SK-MEL-5 (cell line): Measurements from ENCODE around the gene CLNS1A. TPM values are rescaled to one million over a fixed set of nuclear protein-coding genes. Genes with fewer than 3 reads are reported as not detected.
A peak's percentile ranks its signal among the peaks of the same experiment; 100 is the strongest.

Source experiments
- DNase-seq: peaks from one replicate; pipeline ENCODE4 v3.0.0-alpha.2; 2016; ENCODE audit warnings: low read depth, low spot score
- in situ Hi-C: cut with HindIII; loops from 2 replicates; pipeline ENCODE4 v1.10.0; 2016; ENCODE audit warnings: low sequenced_read_pairs, high pct_unique_total_duplicates, low pct_unique_long_range_greater_than_20kb
- polyA plus RNA-seq, 2 experiments: library from polyadenylated mRNA; depleted of rRNA; stranded (reverse); fragments of >200 nt; gene quantifications; 2 replicates each; pipeline ENCODE4 v1.2.3, GENCODE V29; 2015
- total RNA-seq: library from RNA; depleted of rRNA; stranded (reverse); fragments of >200 nt; shearing (Covaris generic); gene quantifications from 2 replicates; pipeline ENCODE4 v1.2.3, GENCODE V29; 2014; rRNA removed

Gene CLNS1A, protein sequence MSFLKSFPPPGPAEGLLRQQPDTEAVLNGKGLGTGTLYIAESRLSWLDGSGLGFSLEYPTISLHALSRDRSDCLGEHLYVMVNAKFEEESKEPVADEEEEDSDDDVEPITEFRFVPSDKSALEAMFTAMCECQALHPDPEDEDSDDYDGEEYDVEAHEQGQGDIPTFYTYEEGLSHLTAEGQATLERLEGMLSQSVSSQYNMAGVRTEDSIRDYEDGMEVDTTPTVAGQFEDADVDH
- total RNA-seq = 219 and 224 TPM in 2 replicates
- 94.7 and 109 TPM in 2 replicates for polyA plus RNA-seq (2015; cell fraction: cytosol; rRNA removed)
- 30.6 and 99.9 TPM in 2 replicates for polyA plus RNA-seq (2015; cell fraction: nucleus; rRNA removed)

DNA sequence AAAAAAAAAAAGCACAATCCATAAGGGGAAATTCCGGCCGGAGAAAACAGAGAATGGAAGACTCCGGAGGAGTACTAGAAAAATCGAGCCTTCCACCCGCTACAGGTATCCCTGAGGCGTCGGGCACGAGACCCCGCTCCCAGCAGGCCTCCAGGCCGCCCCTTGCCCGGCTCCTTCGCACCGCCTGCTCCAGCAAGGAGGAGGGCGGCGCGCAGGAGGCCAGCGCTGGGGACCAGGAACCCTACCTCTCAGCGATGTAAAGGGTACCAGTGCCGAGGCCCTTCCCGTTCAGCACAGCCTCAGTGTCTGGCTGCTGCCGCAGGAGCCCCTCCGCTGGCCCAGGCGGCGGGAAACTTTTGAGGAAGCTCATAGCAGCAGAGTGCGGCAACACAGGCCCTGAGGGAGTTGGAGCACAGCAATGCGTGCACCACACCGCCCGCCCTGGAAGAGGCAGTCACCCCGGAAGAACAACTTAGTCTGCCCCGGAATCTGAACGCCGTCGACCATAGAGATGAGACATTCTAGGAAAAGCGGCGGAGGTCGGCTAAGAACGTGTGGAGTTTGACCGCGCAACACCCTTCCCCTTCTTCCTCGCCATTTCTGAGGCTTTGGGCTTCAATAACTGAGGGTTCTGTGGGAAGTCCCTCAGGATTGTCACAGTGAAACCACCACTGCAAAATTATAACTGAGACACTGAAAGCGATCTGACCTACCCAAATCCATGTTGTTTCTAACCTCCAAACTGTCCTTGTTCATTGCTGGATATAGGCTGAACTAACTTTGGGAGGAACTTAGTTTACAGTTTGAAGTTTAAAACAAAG is at the start of gene CLNS1A:
TSS of gene CLNS1A (minus strand) at position 450 of the 821 bp plus-strand sequence. CDS start at position 370, 80 bp downstream.
- in situ Hi-C loops = no loop called here
- DNase-seq = peak; percentile 88

DNA sequence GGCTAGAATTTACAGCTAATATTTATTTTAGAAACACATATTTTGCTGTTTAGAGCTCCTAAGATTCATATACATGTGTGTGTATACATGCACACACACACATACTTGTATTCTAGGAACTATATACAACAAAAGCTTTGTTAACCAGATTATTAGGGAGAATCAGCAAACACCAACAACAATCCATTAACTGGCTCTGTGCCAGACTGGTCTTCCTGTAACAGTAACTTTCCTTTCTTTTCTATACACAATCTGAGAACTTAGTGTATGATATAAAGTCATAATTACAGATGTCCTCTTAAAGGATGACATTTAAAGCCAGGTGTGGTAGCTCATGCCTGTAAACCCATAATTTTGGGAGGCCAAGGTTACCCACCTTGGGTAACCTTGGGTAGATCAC is 49.5 kb upstream of the CLNS1A start:
- in situ Hi-C loops = no loop called here
- no peak for DNase-seq

DNA sequence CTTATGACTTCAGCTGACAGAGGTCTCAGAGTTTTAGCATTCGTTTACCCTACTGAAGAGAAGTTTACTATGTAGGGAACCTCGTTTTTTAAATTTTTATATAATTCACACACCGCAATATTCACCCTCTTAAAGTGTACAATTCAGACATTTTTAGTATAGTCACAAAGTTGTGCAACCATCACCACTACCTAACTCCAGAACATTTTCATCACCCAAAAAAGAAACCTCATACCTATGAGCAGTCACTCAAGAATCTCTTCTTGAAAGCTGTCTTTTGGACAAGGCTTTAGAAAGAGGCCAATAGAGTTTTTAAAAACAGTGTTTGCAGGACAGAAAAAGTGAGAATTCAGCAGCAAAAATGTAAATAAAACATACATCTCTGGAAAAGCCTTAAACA is 39.5 kb upstream of the CLNS1A start:
- in situ Hi-C loops = no loop called here
- DNase-seq = no peak

DNA sequence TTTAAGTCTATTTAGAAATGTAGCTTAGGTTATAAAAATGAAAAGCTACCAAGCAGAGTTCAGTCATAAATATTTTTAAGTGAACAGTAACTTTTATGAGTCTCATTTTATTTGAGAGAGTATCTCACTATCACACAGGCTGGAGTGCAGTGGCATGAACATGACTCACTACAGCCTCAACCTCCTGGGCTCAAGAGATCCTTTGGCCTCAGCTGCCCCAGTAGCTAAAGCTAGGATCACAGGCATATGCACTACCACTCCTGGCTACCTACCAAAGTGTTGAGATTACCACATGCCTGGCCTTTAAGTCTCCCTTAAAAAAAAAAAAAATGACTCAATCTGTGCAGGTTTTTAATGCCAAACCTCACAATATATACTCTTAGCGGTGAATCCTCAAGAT is 34.7 kb upstream of the CLNS1A start:
- no peak for DNase-seq
- in situ Hi-C loops = no loop called here

DNA sequence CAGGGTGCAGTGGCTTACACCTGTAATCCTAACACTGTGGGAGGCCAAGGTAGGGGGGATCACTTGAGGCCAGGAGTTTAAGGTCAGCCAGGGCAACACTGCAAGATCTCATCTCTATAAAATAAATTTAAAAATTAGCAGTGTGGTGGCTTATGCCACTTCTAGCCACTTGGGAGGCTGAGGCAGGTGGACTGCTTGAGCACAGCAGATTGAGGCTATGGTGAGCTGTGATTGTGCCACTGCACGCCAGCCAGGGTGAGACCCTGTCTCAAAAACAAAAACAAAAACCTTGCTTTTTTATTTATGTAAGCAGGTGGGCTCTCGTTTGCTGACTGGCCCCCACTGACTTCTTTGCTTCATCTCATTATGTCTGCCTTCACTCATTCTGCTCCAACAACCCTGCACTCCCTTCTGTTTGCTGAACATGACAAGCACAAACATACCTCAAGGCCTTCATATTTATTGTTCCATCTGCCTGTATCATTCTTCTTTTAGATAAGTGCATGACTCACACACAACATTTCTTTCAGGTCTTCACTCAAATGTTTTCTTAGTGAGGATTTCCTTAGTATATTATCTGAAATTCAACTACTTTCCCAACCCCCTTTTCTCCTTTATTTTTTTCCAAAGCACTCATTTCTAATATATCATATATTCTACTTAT is 32.4 kb upstream of the CLNS1A start:
- no peak for DNase-seq
- in situ Hi-C loops = no loop called here

DNA sequence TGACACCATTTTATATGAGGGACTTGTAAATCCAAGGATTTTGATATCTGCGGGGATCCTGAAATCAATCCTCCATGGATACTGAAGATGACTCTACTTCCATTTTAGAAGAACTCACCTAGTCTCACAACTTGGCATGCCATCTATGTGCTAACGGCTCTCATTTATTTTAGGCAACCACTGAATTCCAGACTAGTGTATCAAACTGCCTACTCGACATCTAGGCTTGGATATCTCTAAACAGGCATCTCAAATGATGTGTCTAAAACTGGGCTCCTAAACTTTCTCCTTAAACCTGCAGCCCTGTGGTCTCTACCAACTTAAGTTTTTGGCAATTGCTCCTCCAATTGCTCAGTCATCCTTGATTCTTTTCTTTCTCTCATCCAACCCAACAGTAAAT is 31.2 kb upstream of the CLNS1A start:
- in situ Hi-C loops = no loop called here
- DNase-seq = no peak

DNA sequence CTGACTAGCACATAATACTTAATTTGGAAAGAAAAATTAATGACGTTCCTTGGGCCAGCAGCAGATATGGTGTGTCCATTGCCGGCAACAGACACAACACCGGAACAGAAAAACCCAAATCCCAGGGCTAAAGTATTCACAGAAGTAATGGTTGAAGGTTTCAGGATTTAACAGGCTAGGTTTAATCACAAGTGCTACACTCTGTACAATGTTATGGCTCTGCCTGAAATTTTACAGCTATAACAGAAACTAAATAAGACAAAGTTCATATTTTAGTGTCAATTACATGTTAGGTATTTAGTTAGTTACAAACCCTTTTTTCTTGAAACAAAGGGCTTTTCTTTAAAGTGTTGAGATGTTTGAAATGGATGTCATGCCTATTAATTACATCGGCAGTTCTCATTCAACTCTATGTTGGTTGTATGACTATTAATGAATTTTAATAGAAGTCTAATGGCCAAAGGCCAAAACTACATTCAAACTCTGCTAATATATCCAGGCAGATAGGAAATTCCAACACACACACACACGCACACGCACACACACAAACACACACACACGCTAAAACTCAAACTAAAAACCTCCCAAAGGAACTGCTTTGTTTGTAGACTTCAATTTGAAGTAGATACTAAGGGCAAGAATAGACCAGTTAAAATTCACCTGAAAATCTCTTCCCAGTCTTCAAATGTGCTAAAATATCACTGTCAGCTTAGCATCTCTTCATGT is 27.8 kb upstream of the CLNS1A start:
- no peak for DNase-seq
- in situ Hi-C loops = no loop called here

DNA sequence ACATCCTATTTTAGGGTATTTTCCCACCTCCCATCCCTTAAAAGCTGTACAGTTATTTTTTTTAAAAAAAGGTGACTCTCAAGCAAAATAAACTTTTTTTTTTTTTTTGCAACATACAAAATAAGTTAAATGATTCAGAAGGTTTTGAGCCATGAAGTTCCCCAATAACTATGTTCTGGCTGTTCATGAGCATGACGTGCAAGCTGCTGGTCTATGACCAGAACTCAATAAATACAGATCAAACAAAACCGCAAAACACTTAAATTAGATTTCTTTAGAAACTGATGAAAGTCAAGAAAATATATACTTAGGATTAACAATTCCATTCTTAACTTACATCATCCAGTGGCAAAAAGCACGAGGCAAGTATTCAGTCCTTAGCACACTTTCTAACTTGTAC is 24.1 kb upstream of the CLNS1A start:
- in situ Hi-C loops = no loop called here
- no peak for DNase-seq

DNA sequence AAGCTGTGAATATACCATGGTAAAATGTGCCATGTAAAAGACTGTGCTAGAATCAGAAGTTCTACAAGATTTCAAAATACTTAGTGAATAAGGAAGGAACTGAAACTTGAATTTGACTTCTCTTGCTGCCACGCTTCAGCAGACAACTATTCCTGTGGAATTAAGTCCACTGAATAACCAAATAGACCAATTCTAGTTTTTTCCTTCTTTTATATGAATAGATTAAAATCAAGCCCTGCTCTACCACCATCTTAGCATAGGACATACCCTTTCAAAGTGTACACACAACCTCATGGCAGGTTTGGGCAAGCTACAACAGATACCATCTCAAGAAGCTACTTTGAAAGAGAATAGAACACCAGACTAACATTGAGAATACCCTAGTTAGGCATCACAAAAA is 23.4 kb upstream of the CLNS1A start:
- in situ Hi-C loops = no loop called here
- DNase-seq = no peak

DNA sequence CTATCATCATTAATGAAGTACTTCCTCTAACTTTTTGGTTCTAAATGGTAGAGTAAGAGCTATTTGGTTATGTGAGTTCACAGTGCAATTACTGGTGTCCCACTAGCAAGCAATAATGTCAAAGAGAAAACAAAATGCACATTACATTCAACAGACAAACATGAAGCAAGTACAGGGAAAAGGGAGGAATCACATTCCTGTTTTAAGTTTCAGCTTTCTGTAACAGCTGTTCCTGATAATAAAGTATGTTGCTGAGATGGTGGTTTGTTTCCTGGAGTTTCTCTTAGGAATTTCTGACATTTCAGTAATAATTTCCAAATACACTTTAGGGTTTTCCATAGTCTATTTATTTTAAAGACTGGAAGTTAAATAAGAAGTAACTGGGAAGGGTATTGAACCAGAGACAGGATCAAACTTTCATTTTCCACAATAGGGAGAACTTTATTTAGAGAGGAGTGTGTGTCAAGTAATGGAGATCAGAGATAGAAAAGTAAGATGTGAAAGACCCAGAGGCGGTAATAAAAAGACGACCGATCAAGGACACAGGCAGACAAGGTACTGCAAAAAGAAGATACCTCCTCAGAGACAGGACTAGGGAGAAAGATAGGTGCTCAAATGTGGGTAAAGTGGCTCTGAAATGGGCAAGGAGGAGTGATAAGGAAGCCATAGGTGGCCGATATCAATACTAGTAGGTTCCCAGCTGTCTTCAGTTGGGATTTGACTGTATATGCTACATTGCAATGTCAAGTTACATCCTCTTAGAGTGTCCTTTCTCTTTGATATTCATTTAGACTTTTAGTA is 20.8 kb upstream of the CLNS1A start:
- in situ Hi-C loops = no loop called here
- DNase-seq = no peak

DNA sequence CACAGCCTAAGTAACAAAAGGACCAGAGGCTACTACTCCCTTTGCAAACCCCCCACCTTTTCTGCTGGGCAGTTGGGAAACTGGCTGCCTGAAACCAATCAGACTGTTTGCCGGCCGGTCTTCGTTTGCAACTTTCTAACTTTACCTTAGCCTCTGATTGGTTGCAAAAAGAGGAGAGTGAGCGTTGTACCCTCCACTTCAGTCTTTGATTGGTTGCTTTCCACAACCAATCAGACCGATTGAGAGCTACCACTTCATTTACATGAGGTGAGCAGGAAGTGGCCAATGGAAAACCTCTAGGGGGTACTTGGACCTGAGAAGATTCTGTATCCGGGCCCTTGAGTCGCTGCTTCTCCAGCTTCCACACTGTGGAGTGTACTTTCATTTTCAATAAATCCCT is 18.8 kb upstream of the CLNS1A start:
- in situ Hi-C loops = no loop called here
- DNase-seq = no peak

DNA sequence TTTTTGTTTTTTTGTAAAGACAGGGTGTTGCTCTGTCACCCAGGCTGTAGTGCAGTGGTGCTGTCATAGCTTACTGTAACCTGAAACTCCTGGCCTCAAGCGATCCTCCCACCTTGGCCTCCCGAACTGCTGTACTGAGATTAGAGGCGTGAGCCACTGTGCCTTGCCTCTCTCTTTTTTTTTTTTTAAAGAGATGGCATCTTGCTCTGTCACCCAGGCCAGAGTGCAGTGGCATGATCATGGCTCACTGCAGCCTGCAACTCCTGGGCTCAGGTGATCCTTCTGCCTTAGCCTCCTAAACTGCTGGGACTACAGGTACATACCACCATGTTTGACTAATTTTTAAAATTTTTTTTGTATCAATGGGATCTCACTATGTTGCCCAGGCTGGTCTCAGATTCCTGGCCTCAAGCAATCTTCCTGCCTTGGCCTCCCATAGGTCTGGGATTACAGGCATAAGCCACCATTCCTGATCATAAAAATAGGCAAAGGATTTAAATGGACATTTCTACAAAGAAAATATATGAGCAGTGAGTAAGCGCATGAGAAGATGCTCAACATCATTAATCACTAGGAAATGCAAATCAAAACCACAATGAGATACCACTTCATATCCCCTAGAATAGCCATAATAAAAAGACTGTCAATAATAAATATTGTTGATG is 17.3 kb upstream of the CLNS1A start:
- in situ Hi-C loops = no loop called here
- DNase-seq = no peak

DNA sequence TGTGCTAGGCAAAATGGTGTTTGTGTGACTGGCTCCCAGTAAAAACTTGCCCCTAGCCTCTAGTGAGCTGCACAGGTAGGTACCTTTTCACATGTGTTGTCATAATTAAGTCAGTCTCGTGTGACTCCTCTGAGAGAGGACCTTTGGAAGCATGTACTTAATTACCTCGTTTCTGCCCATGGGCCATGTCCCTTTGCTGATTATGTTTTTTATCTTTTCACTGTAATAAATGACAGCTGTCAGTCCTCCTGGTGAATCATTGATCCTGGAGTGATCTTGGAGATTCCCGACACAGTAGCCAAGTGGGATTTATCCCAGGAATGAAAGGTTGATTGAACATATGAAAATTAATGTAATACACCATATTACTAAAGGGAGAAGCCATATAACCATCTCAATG is 12.5 kb upstream of the CLNS1A start:
- in situ Hi-C loops = no loop called here
- no peak for DNase-seq

DNA sequence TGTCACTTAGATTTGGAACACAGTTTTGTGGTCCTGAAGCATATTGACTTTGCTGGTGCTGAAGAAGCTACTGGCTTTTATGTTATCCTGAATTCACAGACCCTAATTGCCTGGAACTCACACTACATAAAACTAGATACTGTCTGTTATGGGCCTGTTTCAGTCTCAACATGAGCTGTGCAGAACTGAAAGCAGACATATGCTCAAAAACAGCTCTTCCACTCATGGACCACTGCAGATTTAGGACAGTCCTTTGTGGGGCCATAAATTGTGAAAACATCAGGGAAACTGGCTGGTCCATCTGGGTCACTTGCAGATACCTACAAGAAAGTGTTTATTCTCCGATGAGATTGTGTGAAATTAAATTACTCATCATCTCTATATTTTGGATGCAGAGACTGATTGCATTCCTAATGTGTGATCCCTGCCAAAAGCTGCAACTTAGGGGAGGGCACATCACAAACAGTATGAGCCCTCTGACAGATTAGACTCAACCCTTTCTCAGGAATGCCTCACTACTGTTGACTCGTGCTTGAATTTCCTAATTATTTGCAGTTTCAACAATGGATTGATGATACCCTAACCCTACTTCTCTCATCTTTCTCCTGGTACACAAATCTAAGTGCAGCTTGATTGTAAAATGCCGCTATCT is 10.2 kb upstream of the CLNS1A start:
- DNase-seq = no peak
- in situ Hi-C loops = no loop called here

DNA sequence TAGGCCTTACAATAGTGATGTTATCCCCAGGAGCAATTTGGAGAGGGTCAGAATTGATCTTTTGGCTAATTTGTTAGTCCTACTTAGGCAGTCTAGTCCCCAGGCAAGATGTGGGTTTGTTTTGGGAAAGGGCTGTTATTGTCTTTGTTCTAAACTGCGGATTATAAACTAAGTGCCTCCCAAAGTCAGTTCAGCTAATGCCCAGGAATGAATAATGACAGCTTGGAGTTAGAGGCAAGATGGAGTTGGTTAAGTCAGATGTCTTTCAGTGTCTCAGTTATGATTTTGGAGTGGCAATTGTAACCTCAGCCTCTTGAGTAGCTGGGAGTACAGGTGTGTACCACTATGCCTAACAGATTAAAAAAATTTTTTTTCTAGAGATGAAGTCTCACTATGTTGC is 7.3 kb upstream of the CLNS1A start:
- DNase-seq = no peak
- in situ Hi-C loops = no loop called here

DNA sequence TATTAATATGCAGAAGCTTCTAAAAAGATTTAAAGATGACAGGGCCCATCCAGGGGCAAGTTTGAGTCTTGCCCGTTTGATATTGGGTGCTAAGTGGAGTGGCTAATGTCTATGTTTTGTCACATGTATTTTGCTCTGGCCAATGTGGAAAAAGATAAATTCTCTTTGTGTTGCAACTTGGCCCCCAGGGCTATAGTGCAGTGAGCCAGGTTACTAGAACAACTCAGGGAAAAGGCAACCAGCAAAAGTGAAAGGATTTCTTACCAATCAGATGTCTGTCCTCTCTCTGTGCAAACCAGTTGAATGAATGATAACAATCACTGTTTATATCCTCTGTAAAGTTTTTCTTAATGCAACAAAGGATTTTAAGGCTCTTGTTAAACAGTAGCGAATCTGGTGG is 4.6 kb upstream of the CLNS1A start:
- in situ Hi-C loops = no loop called here
- peak; percentile 3 for DNase-seq
